HuH-7.5 (cell line): Measurements from ENCODE around the gene BAG5.

Experiments
- DNase-seq: peaks from one replicate; pipeline ENCODE4 v3.0.0; 2011; ENCODE audit warnings: low spot score

BAG5 gene

GRCh38 chr14:103563844-103564505 lies 1.5 kb upstream of the BAG5 start:
- DNase-seq: no peak

GRCh38 chr14:103563226-103563620 lies 766 bp upstream of the BAG5 start:
- no peak for DNase-seq

GRCh38 chr14:103562179-103562428 lies 353 bp downstream of the BAG5 start:
- DNase-seq: no peak

GRCh38 chr14:103561381-103562178 lies 877 bp downstream of the BAG5 start:
- DNase-seq: no peak

GRCh38 chr14:103560691-103561090 lies 1.8 kb downstream of the BAG5 start:
- DNase-seq: no peak

GRCh38 chr14:103559766-103560165 lies 2.7 kb downstream of the BAG5 start:
- DNase-seq: no peak

GRCh38 chr14:103558071-103558882 lies 4.2 kb downstream of the BAG5 start:
- no peak for DNase-seq

- DNase-seq: no peak
These were observed 5.3 kb downstream of the BAG5 start for GRCh38 chr14:103556946-103557758.

- no peak for DNase-seq
These were observed 6.7 kb downstream of the BAG5 start for GRCh38 chr14:103555559-103556337.

- no peak for DNase-seq
These were observed 9.6 kb downstream of the BAG5 start for GRCh38 chr14:103552846-103553210.

- no peak for DNase-seq
These were observed 10.2 kb downstream of the BAG5 start for GRCh38 chr14:103552011-103552845.

- DNase-seq: no peak
These were observed 11.1 kb downstream of the BAG5 start for GRCh38 chr14:103551338-103551762.

- DNase-seq: no peak
These were observed 11.8 kb downstream of the BAG5 start for GRCh38 chr14:103550451-103551337.

GRCh38 chr14:103549361-103550311 lies 12.8 kb downstream of the BAG5 start:
- DNase-seq: peak; percentile 59

GRCh38 chr14:103548463-103549351 lies 13.8 kb downstream of the BAG5 start:
- DNase-seq: no peak

GRCh38 chr14:103547941-103548462 lies 14.5 kb downstream of the BAG5 start:
- no peak for DNase-seq

GRCh38 chr14:103547455-103547940 lies 15.0 kb downstream of the BAG5 start:
- DNase-seq: no peak
